Measurements from ENCODE around the gene STIM1. TPM values are rescaled to one million over a fixed set of nuclear protein-coding genes. Genes with fewer than 3 reads are reported as not detected.
A peak's percentile ranks its signal among the peaks of the same experiment; 100 is the strongest.

Gene STIM1
- total and polyA plus RNA-seq, 10 of the 15 experiments (the other 5 are each of a cell fraction or from before 2014, with no cell fraction given), result 8.6 to 57.7 (median 29.3) TPM

GRCh38 chr11:3830730-3831129 is 24.7 kb upstream of the STIM1 start:
- intact Hi-C loops (cut with micrococcal nuclease; ENCODE audit: unreplicated experiment), result no loop called here
- in situ Hi-C loops (cut with MboI), result loop anchor here (25.0 kb wide), 1 partner anchor 557 kb away; the partner anchor contains the start of gene TRIM21
- SMC1A ChIA-PET (ENCODE audit: uncharacterized antibody, unreplicated experiment), result interaction anchor here (0.6 to 1.6 kb wide), 3 partner anchors 19 to 84 kb away, joined by 3 to 6 read pairs (median 3); partner anchors contain the start of gene STIM1
- no peaks in the 10 kb centered on the region for H3K9me3 ChIP-seq (replicated peaks; ENCODE audit: control insufficient read depth, insufficient read depth, low read length)
- H3K4me3 ChIP-seq, result no peak overlapping the region
- DNase-seq (ENCODE audit: low read depth, low spot score) (no peak), FAIRE-seq (no peak), ATAC-seq (no peak)
- RAD21 ChIA-PET (ENCODE audit: unreplicated experiment), result interaction anchor here (1.6 to 12.7 kb wide), 3 partner anchors 10 to 242 kb away, joined by 10 to 304 read pairs (median 14); partner anchors contain the start of genes RHOG and STIM1
- no peak overlapping the region for H3K9ac ChIP-seq (ENCODE audit: control insufficient read depth, insufficient read depth, low read length)
- CTCF ChIA-PET, result interaction anchor here (0.7 to 39.6 kb wide), 4 partner anchors 10 to 242 kb away, joined by 7 to 1047 read pairs (median 13); partner anchors contain the start of genes RHOG and STIM1
- H3K4me1 ChIP-seq (ENCODE audit: control insufficient read depth, insufficient read depth, low read length), result peaks cover 24% of the 10 kb centered on the region
- TF ChIP-seq POLR2AphosphoS5 (IDR thresholded peaks at IDR 0.05; ENCODE audit: low read length), result no peak
- TF ChIP-seq CREB1 (IDR thresholded peaks at IDR 0.05; ENCODE audit: low read depth), result no peak
- no peak for TF ChIP-seq HDAC6 (IDR thresholded peaks at IDR 0.05; ENCODE audit: unreplicated experiment)
- TF ChIP-seq RELB (IDR thresholded peaks at IDR 0.05; ENCODE audit: low read depth), result no peak
- TF ChIP-seq ZNF24 (IDR thresholded peaks at IDR 0.05), result no peak
- no peak for TF ChIP-seq LARP7 (IDR thresholded peaks at IDR 0.05)
- TF ChIP-seq EZH2 (IDR thresholded peaks at IDR 0.05; ENCODE audit: borderline replicate concordance, control insufficient read depth, low read depth, low read length), result no peak
- TF ChIP-seq MTA3 (IDR thresholded peaks at IDR 0.05; ENCODE audit: borderline replicate concordance, low read length), result no peak
- TF ChIP-seq ELK1 (IDR thresholded peaks at IDR 0.05; ENCODE audit: low read depth, low read length), result no peak
- TF ChIP-seq SIX5 (IDR thresholded peaks at IDR 0.05; ENCODE audit: low read depth, low read length, severe bottlenecking), result no peak
- TF ChIP-seq HSF1 (IDR thresholded peaks at IDR 0.05; ENCODE audit: low read depth, low read length), result no peak
- no peak for TF ChIP-seq YBX1 (IDR thresholded peaks at IDR 0.05)
- TF ChIP-seq NR2F1 (conservative IDR thresholded peaks at IDR 0.05), result no peak
- TF ChIP-seq SPI1 (IDR thresholded peaks at IDR 0.05; ENCODE audit: borderline replicate concordance, insufficient read depth, low read depth, low read length), result no peak
- TF ChIP-seq CBFB (IDR thresholded peaks at IDR 0.05; ENCODE audit: low read depth), result no peak
- TF ChIP-seq PAX8 (IDR thresholded peaks at IDR 0.05), result no peak
- TF ChIP-seq BHLHE40 (IDR thresholded peaks at IDR 0.05; ENCODE audit: borderline replicate concordance in 1 of 2, low read depth in 2 of 2, low read length in 1 of 2), result no peak
- no TSS peak for BruUV-seq (replicated peaks)
- whole genome bisulfite sequencing (ENCODE audit: insufficient coverage, insufficient replicate concordance, low lambda C conversion rate, missing lambda C conversion rate), result 0% methylated on average over 1 of the region's 1 CpG
- H3K27ac ChIP-seq (ENCODE audit: control insufficient read depth, insufficient read depth), result peak overlapping the region; percentile 15; the same call in 1 of the 2 replicates
- no peak overlapping the region for H3K4me2 ChIP-seq (ENCODE audit: control insufficient read depth, insufficient read depth)
- peaks cover 33 to 35% of the 10 kb centered on the region in 2 experiments for H3K36me3 ChIP-seq (ENCODE audit: control insufficient read depth in 2 of 2, insufficient read depth in 2 of 2, low read length in 1 of 2)
- no peaks in the 10 kb centered on the region for H3K27me3 ChIP-seq (replicated peaks in 1 of 2; ENCODE audit: control insufficient read depth in 2 of 2, insufficient read depth in 2 of 2, low read length in 1 of 2)
- peaks cover 57% of the 10 kb centered on the region for H3K79me2 ChIP-seq (ENCODE audit: control insufficient read depth, insufficient read depth, low read length)
- POLR2A ChIA-PET, result interaction anchor here (3.4 kb wide), 1 partner anchor 10 kb away, joined by 16 read pairs; the partner anchor contains the start of gene RHOG
- no peaks in the 10 kb centered on the region; the same call in none of the 2 replicates for H4K20me1 ChIP-seq (ENCODE audit: control insufficient read depth, insufficient read depth)
- H2AFZ ChIP-seq (ENCODE audit: control insufficient read depth, low read depth, low read length), result no peak overlapping the region

Measured in GM12878 (cell line).